ENCODE results near the gene JPH2.

JPH2 gene

DNA sequence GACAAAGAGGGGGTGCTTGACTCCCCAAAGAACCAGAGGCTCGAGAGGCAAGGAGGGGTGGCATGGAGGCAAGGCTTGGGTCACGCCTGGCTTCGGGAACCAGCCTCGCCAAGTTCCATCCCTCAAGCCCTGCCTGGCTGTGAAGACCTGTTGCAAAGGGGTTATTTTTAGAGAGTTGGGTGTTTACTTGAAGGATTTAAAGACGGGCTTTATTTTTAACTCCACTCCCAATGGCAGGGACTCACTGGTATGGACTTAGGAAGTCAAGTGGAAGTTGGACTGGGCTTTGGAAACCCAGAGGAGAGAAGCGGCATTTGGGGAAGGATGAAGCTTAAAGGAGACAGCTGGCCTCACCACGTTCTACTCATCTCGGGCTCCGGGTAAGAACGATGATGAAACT lies 43.1 kb downstream of the JPH2 start:
- Histone ChIP-seq H3K36me3 (no peaks in the 10 kb centered on the region), H3K9me3 (no peaks in the 10 kb centered on the region), H3K4me3 (peak overlapping the region in 1 of 2 donors; percentile 18), H3K27me3 (no peaks in the 10 kb centered on the region), H3K4me1 (peaks cover 4 to 100% (median 63%) of the 10 kb centered on the region in 4 donors), H3K27ac (peak overlapping the region; percentile 92 to 94)
- no peak for TF ChIP-seq CTCF (IDR thresholded peaks at IDR 0.05)
- intact Hi-C loops (cut with DNase I; ENCODE audit: low total_unique reads), result no loop called here
- no peak for DNase-seq

- H3K27ac ChIP-seq, result peak overlapping the region; percentile 92 to 94
- intact Hi-C loops (cut with DNase I; ENCODE audit: low total_unique reads), result no loop called here
- no peaks in the 10 kb centered on the region for H3K36me3 ChIP-seq
- H3K4me3 ChIP-seq, result no peak overlapping the region
- peaks cover 4 to 100% (median 72%) of the 10 kb centered on the region in 4 donors for H3K4me1 ChIP-seq
- no peaks in the 10 kb centered on the region for H3K9me3 ChIP-seq
- DNase-seq, result no peak
- no peaks in the 10 kb centered on the region for H3K27me3 ChIP-seq
- no peak for TF ChIP-seq CTCF (IDR thresholded peaks at IDR 0.05)
Measured at GRCh38 chr20:44142413-44142812, 44.6 kb downstream of the JPH2 start.

- intact Hi-C loops (cut with DNase I; ENCODE audit: low total_unique reads), result no loop called here
- no peak for DNase-seq
- H3K9me3 ChIP-seq, result no peaks in the 10 kb centered on the region
- peak overlapping the region; percentile 92 to 94 for H3K27ac ChIP-seq
- no peaks in the 10 kb centered on the region for H3K36me3 ChIP-seq
- H3K4me3 ChIP-seq, result no peak overlapping the region
- TF ChIP-seq CTCF (IDR thresholded peaks at IDR 0.05), result no peak
- H3K27me3 ChIP-seq, result no peaks in the 10 kb centered on the region
- peaks cover 4 to 100% (median 77%) of the 10 kb centered on the region in 4 donors for H3K4me1 ChIP-seq
Measured at GRCh38 chr20:44141873-44142272, 45.1 kb downstream of the JPH2 start.

GRCh38 chr20:44138867-44139266 lies 48.1 kb downstream of the JPH2 start:
- no peaks in the 10 kb centered on the region for H3K9me3 ChIP-seq
- no peaks in the 10 kb centered on the region for H3K36me3 ChIP-seq
- TF ChIP-seq CTCF (IDR thresholded peaks at IDR 0.05), result no peak
- no peaks in the 10 kb centered on the region for H3K27me3 ChIP-seq
- intact Hi-C loops (cut with DNase I; ENCODE audit: low total_unique reads), result loop anchor here (5.0 kb wide), 1 partner anchor 43 kb away; no protein-coding TSS in a partner anchor
- no peak overlapping the region for H3K4me3 ChIP-seq
- DNase-seq, result peak in 1 of 2 donors; percentile 76
- H3K27ac ChIP-seq, result peak overlapping the region; percentile 92 to 94
- H3K4me1 ChIP-seq, result peaks cover 0 to 91% (median 59%) of the 10 kb centered on the region in 4 donors

- intact Hi-C loops (cut with DNase I; ENCODE audit: low total_unique reads), result loop anchor here (5.0 kb wide), 1 partner anchor 45 kb away; no protein-coding TSS in a partner anchor
- peak; percentile 45 to 83 for DNase-seq
- peak overlapping the region in 1 of 2 donors; percentile 30 for H3K4me3 ChIP-seq
Measured at GRCh38 chr20:44137266-44137801, 49.7 kb downstream of the JPH2 start.

More at GRCh38 chr20:44137266-44137801, 49.7 kb downstream of the JPH2 start:
- Histone ChIP-seq H3K4me1 (peaks cover 0 to 84% (median 47%) of the 10 kb centered on the region in 4 donors), H3K36me3 (no peaks in the 10 kb centered on the region), H3K27me3 (no peaks in the 10 kb centered on the region), H3K27ac (peak overlapping the region; percentile 92 to 94), H3K9me3 (no peaks in the 10 kb centered on the region)
- no peak for TF ChIP-seq CTCF (IDR thresholded peaks at IDR 0.05)

Data from tibial artery (tissue), 4 donors.